H1 (cell line): ENCODE results near the gene DOK7. TPM values are rescaled to one million over a fixed set of nuclear protein-coding genes. Genes with fewer than 3 reads are reported as not detected.
A peak's percentile ranks its signal among the peaks of the same experiment; 100 is the strongest.

Experiments
- ATF2 ChIP-seq: IDR thresholded peaks from 2 replicates; pipeline ENCODE4 v1.6.1; 2012; ENCODE audit warnings: low read length, inconsistent platforms
- BACH1 ChIP-seq: IDR thresholded peaks from 2 replicates; pipeline ENCODE4 v1.6.1; 2012; ENCODE audit warnings: low read length, improper control_type of control experiment
- BCL11A ChIP-seq, 2 experiments: IDR thresholded peaks; one replicate each; pipeline ENCODE4 v1.6.1; 2011; ENCODE audit warnings: low read depth in 2 of 2, low read length in 2 of 2, mild to moderate bottlenecking in 2 of 2
- CHD1 ChIP-seq: IDR thresholded peaks from 2 replicates; pipeline ENCODE4 v1.6.1; 2012; ENCODE audit warnings: low read depth, low read length, improper control_type of control experiment
- CTBP2 ChIP-seq: IDR thresholded peaks from 2 replicates; pipeline ENCODE4 v1.7.0; 2011; ENCODE audit warnings: borderline replicate concordance, mild to moderate bottlenecking, moderate library complexity, mixed read lengths, low read length; ENCODE audit not compliant: insufficient read depth, insufficient read length
- E2F6 ChIP-seq: IDR thresholded peaks from 2 replicates; pipeline ENCODE4 v1.6.1; 2012; ENCODE audit warnings: inconsistent platforms
- HDAC2 ChIP-seq, 2 experiments: fragments of 300-600 bp in 1 of 2; sonication (generic) in 1 of 2; IDR thresholded peaks; 2 replicates each; pipeline ENCODE4 v1.6.1; 2011 to 2012; ENCODE audit warnings: low read depth in 2 of 2, low read length in 2 of 2, mild to moderate bottlenecking in 2 of 2, moderate library complexity in 2 of 2, borderline replicate concordance in 1 of 2, inconsistent platforms in 1 of 2
- JUN ChIP-seq: IDR thresholded peaks from 2 replicates; pipeline ENCODE4 v1.6.1; 2011; ENCODE audit warnings: low read depth, mild to moderate bottlenecking, improper control_type of control experiment, low read length
- KDM4A ChIP-seq: IDR thresholded peaks from one replicate; pipeline ENCODE4 v1.7.1; 2012; ENCODE audit warnings: low read depth, mild to moderate bottlenecking, moderate library complexity, low read length, inconsistent platforms; ENCODE audit not compliant: severe bottlenecking
- RBBP5 ChIP-seq: IDR thresholded peaks from 2 replicates; pipeline ENCODE4 v1.7.1; 2012; ENCODE audit warnings: low read depth, mild to moderate bottlenecking, inconsistent platforms, low read length, moderate library complexity, borderline replicate concordance
- RNF2 ChIP-seq: fragments of 200-900, 300-1000 bp; sonication (generic); IDR thresholded peaks from 2 replicates; pipeline ENCODE4 v1.7.1; 2016; ENCODE audit warnings: borderline replicate concordance, low read depth, mild to moderate bottlenecking, antibody characterized with exemption, low read length; ENCODE audit not compliant: poor library complexity, severe bottlenecking; ENCODE audit errors: missing control alignments
- RXRA ChIP-seq: IDR thresholded peaks from 2 replicates; pipeline ENCODE4 v1.6.1; 2011; ENCODE audit warnings: low read depth, mild to moderate bottlenecking, low read length, moderate library complexity; ENCODE audit not compliant: insufficient read depth
- SIRT6 ChIP-seq: IDR thresholded peaks from one replicate; pipeline ENCODE4 v1.7.1; 2012; ENCODE audit warnings: low read length, inconsistent platforms
- SIX5 ChIP-seq: IDR thresholded peaks from 2 replicates; pipeline ENCODE4 v1.6.1; 2011; ENCODE audit warnings: mild to moderate bottlenecking, low read depth, low read length
- SP2 ChIP-seq: IDR thresholded peaks from 2 replicates; pipeline ENCODE4 v1.6.1; 2012; ENCODE audit warnings: mild to moderate bottlenecking, low read length, inconsistent platforms
- SP4 ChIP-seq: IDR thresholded peaks from 2 replicates; pipeline ENCODE4 v1.6.1; 2012; ENCODE audit warnings: low read length, inconsistent platforms
- SRF ChIP-seq: IDR thresholded peaks from 2 replicates; pipeline ENCODE4 v1.6.1; 2011; ENCODE audit warnings: mild to moderate bottlenecking, low read depth, low read length, moderate library complexity
- TEAD4 ChIP-seq: IDR thresholded peaks from 2 replicates; pipeline ENCODE4 v1.6.1; 2012; ENCODE audit warnings: low read depth, low read length, inconsistent platforms, mixed read lengths
- USF2 ChIP-seq: IDR thresholded peaks from 2 replicates; pipeline ENCODE4 v1.6.1; 2011; ENCODE audit warnings: low read length, improper control_type of control experiment
- ZNF274 ChIP-seq: IDR thresholded peaks from 2 replicates; pipeline ENCODE4 v1.7.0; 2012; ENCODE audit warnings: low read length, borderline replicate concordance; ENCODE audit errors: extremely low read depth
- polyA plus RNA-seq, 7 experiments: library from polyadenylated mRNA; depleted of rRNA in 3 of 7; stranded (reverse) in 5 of 7; unstranded in 2 of 7; fragments of >200 nt in 5 of 7; fragments of 200-250 nt in 2 of 7; gene quantifications; 1 replicate in 5 of 7; 2 replicates in 1 of 7; 4 replicates in 1 of 7; pipeline versions ENCODE4 v1.2.1 to v1.2.3, GENCODE V29; 2011 to 2013; ENCODE audit warnings: missing spikeins in 2 of 7, mixed read lengths in 2 of 7
- total RNA-seq: library from RNA; stranded (reverse); fragmentation: NEBNext Ultra II Directional; extraction: Animal tissue kit (Norgen Biotek cat#: 25700); gene quantifications from 2 replicates; pipeline ENCODE4 v1.2.1, GENCODE V29; 2021

DOK7 gene
- total and polyA plus RNA-seq, 2 of the 8 experiments (the other 6 are each of a cell fraction or from before 2014, with no cell fraction given): 0.32 TPM; not detected in 1

GRCh38 chr4:3531879-3532750 is 69.0 kb downstream of the DOK7 start, which contains the start of gene LRPAP1 (continued):
- TF ChIP-seq BCL11A (IDR thresholded peaks at IDR 0.05; ENCODE audit: low read depth in 2 of 2, low read length in 2 of 2): no peak
- no peak for TF ChIP-seq ATF2
- TF ChIP-seq JUN: no peak
- TF ChIP-seq SIRT6: no peak
- no peak for TF ChIP-seq USF2
- TF ChIP-seq HDAC2 (IDR thresholded peaks at IDR 0.05; ENCODE audit: borderline replicate concordance in 1 of 2, low read depth in 2 of 2, low read length in 2 of 2): no peak
- TF ChIP-seq ZNF274: no peak
- TF ChIP-seq CHD1: no peak
- TF ChIP-seq SRF: no peak
- peak; percentile 81 for TF ChIP-seq E2F6
- TF ChIP-seq TEAD4: no peak
- TF ChIP-seq SP2: no peak
- no peak for TF ChIP-seq RBBP5
- TF ChIP-seq CTBP2: no peak
- no peak for TF ChIP-seq BACH1
- no peak for TF ChIP-seq RNF2
- peak; percentile 41; the same call in 1 of the 2 replicates for TF ChIP-seq SP4
- peak; percentile 47; the same call in 1 of the 2 replicates for TF ChIP-seq SIX5
- peak; percentile 61 for TF ChIP-seq KDM4A
- TF ChIP-seq RXRA: no peak
